ENCODE measurements around the gene ADSS2.

DNA sequence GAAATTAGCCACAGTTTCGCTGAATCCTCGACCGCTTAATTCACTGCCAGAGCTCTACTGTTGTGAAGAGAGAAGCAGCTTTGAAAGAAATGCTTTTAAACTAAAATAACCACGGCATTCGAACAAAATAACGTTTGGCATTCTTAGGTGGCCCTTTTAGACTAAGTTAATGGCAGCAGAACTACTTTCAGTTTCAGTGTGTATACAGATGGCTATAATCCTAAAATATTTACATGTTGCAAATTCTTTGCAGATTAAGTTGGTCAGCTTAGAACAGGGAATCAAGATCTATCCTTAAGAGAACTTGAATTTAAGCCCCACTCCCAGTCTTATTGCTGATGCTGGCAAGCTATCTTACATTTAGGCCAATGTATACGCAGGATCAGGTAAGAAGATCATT lies 62.7 kb downstream of the ADSS2 start:
- TF ChIP-seq POLR2AphosphoS5 (IDR thresholded peaks at IDR 0.05; ENCODE audit: low read depth, low read length) = no peak
- no peak for TF ChIP-seq POLR2A (IDR thresholded peaks at IDR 0.05; ENCODE audit: low read depth, low read length)
- TF ChIP-seq PAX5 (IDR thresholded peaks at IDR 0.05; ENCODE audit: insufficient read depth, low read length, severe bottlenecking) = no peak
- no peak for TF ChIP-seq TAF1 (IDR thresholded peaks at IDR 0.05; ENCODE audit: low read depth, low read length)
- TF ChIP-seq POU2F2 (IDR thresholded peaks at IDR 0.05; ENCODE audit: low read depth, low read length) = no peak
